ENCODE results near the gene NMT1.
"Not testable (repeated sequence)": the region's sequence is repeated elsewhere in the genome, so short reads cannot be mapped to it uniquely, and the experiment has no call there.

Gene NMT1

DNA sequence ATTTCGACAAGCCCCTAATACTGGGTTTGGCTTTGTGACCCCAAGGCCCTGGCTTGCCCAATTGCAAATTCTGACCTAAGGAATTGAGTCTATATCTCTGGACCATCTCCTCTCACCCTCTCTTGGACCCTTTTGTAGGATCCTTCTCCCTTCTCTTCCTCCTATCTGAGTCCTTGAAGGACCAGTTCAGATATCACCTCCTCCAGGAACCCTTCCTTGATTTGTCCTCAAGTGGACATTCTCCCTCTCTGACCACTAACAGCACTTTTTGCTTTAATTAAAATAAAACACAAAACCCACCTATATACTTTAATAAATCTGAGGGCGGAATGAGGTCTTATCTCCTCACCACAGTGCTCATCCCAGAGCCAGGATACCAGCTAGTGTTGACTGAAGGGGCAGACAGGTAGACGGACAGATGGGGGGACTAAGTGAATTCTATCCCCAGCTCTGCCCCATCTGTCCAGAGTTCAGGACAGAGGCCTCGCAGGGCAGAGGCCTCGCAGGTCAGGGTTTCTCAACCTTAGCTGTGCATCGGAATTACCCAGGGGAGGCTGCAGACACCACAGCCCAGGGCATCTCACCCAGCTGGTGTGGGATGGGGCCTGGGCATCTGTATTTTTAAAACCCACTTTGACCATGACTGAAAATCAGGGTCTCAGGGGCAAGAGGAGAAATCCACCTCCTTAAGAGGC is 62.1 kb downstream of the NMT1 start:
- DNase-seq, result no peak

DNA sequence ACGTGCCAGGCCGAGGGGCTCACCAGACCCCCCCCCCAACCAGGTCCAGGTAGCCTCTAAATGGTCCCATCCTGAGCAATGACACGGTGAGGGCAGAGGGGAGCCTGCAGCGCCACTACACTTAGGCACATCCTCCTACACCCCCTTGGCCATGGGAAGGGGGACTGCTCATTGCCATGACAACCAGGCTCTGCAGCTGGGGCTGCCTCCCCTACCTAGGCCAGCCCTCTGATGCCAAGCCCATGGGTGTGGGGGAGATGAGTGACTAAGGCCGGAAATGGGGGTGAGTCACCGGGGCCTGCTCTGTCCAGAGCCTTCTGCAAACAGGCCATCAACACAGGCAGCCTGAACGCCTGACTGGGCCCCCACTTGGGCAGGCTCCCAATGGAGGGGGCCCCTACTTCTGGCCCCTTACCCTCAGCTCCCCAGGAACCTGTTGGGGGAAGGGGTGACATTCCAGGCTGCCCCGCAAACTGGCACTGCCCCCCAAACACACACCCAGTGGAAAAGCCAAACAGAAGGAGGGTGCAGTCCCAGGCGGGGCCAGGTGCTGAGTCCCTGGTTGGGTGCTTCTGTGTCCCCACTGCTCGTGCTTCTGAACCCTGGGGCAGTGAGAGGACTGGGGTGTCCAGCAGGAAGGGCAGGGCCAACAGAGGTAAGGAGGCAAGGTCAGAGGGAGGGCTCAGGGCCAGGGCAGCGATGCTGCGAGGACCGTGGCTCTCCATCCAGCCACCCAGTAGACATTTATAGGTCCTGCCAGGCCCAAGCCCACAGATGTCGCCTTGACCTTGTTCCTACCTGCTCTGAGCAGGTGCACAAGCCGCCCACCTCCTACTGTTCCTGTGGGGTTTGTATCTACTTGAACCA is 63.0 kb downstream of the NMT1 start:
- no peak for DNase-seq

DNA sequence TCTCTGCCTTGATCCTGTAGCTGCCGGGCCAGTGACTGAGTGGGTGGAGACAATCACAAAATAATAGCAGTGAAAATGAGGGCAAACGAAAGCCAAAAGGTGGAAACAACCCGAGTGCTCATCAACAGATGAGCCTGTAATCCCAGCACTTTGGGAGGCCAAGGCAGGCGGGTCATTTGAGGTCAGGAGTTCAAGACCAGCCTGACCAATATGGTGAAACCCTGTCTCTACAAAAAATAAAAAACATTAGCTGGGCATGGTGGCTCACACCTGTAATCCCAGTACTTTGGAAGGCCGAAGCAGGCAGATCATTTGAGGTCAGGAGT is 63.6 kb downstream of the NMT1 start:
- DNase-seq, result not testable (repeated sequence)

DNA sequence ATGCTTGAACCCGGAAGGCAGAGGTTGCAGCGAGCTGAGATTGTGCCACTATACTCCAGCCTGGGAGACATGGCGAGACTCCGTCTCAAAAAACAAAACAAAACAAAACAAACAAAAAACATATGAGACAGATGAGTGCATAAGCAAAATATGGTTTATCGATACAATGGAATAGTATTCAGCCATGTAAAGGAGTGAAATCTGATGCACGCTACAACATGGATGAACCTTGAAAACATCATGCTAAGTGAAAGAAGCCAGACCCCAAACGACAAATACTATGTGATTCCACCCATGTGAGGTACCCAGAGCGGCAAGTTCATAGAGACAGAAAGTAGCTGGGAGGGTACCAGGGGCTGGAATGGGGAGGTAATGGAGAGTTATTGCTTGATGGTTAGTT is 64.4 kb downstream of the NMT1 start:
- DNase-seq, result no peak

DNA sequence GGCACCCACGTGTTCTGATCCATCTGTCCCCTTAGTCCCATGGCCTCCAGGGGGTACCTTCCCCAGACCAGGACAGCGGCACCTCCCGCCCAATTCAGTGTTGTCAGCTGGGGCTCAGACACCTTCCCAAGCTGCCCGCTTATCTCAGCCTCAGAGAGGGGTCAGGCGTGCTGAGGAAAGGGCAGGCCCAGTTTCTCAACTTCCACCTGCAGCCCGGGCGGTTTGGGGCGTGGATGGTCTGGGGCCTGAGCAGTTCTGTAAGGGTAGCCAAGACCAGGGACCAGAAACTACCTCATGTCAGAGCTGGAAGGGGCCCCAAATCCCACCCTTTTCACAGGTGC is 66.1 kb downstream of the NMT1 start:
- DNase-seq, result no peak

DNA sequence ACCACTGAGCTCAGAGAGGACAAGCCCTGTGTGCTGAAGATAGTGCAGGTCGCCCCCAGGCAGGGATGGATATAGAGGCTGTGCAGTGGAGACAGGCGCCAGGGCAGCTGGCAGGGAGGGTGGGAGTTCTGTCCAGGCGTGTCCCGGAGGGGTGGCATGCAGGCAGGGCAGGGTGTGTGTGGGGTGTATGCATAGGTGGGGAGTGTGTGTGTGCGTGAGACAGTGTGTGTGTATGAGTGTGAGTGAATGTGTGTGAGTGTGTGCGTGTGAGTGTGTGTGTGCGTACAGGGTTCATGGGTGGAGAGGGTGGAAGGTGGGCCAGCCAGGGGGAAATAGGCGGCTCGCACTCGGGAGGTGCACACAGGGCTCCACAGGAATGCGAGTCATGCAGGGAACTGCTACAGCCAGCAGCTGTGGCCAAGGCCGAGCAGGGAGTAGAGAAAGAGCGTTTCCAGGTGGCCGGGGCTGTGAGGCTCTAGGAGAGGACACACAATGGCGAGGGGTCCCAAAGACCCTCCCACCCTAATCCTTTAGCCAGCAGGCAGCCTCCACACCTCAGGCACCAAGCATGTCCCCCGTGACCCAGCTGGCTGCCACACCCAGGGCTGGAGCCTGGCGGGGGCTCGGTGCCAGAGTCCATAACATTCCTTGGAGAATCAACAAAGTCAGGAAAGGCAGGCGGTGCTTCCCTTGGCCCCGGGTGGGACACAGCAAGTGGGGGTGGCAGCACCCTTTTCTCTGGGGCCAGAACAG is 66.6 kb downstream of the NMT1 start:
- no peak for DNase-seq

DNA sequence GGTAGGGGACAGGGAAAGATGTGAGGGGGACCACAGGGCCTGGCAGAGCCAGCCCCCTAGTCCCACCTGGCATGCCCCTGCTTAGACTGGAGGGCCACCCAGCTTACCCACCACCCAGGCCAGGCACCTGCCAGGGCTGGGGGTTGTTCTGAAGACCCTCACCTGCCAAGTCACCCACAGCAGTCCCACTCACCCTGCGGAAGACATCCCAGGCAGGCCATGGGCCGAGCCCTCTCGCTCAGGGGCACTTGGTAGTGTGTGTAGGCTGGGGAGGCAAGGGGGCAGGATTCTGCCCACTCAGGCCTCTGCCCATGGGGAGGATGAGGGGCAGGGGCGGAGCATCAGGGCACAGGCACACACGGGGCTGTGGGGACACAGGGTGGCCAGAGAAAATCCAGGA is 67.2 kb downstream of the NMT1 start:
- DNase-seq, result no peak

DNA sequence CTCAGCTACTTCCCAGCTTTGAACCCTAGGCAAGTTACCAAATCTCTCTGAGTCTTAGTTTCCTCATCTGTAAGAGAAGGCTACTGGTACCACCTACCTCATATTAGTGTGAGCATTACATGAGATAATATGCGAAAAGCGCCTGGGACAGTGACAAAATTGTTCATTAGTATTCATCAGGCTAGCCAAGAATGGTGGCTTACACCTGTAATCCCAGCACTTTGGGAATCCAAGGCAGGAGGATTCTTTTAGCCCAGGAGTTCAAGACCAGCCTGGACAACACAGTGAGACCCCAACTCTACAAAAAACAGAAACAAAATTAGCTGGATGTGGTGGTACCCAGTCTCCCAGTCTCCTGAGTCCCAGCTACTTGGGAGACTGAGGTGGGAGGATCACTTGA is 67.9 kb downstream of the NMT1 start:
- no peak for DNase-seq

DNA sequence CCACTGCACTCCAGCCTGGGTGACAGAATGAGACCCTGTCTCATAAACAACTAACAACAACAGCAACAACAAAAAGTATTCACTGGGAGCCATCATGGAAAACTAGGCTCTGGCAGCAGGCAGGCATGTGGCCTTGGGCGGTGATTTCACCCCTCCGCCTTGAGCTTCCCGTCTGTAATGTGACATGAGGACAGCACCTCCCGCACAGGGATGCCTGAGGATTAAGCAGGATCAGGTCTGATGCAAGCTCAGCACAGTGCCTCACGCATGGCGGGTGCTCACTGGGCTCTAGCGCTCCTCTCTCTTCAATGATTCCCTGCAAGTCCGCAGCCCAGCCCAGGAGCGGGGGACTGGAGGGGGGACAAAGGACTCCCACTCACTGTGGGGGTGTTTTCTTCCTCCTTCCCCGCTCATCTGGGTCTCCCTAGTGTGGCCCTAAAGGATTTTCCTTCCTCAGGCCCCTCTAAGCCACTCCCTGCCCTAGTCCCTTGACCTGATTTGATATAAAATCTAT is 68.4 kb downstream of the NMT1 start:
- DNase-seq, result no peak

DNA sequence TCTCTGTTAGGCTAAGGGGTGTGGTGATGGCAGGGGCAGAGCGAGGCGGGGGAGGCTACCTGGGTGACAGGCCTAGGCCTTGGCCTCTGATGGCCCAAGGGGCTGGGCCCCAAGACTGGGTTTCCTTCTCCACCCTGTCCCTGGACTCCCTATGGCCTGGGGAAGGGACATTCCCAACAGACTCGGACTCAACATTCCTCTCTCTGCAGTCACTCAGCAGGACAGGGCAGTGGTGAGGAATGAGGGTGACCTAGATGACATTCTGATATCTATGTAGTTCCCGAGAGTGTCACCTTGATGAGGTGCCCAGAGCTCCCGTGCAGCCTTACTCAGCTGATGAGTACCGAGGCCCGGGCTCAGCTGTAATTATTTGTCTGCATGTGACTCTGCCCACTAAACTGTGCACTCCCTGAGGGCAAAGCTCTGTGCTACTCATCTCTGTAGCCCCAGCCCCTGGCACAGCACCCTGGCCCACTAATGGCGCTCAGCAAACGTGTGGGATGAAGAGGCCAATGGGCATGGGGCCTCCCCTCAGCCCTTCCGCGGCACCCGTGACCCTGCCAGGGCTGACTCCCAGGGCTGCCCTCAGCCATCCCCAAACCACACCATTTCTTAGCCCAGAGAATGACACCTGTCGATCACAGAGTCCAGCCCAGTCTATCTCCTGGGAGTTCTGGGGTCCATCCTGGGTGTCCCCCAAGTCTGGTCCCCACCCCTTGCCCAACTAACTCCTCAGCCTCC is 69.0 kb downstream of the NMT1 start:
- no peak for DNase-seq

DNA sequence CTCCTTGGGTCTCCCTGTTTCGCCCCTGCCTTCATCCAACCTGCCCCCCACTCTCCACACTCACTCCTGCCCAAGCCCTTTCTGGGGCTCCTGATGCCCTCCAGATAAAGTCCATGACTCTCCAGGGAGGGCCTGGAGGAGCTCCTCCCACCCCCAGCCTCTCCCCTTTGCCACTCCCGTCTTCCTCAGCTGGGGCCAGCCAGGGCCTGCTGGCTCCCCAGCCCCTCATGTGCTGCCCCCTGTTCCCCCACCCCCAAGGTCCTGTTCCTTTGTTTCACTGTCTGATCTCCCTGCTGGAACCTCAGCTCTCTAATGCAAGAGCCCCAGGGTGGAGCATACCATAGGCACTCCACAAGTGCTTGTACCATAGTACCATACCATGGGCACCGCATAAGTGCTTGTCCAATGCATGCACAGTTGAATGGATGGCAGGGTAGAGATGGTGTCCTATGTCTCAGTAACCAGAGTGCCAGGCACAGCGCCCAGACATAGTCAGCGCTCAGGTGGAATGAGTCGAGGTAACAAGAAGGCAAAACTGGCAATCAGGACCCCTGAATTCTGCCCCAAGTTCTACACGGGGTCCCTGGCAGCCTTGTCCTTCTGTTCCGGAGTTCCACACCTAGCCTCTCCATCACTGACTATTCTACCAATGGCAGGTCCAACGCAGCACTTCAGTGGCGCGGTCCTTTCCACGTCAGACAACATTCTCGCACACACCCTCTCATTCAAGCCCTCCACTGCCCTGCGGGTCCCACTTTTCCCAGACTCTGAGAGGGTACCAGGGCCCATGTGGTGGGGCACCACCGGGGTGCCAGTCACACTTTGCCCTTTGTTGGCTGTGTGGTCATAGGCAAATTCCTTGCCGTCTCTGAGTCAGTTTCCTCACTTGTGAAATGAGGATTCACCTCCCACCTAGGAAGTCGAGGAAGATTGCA is 69.8 kb downstream of the NMT1 start:
- DNase-seq, result no peak

DNA sequence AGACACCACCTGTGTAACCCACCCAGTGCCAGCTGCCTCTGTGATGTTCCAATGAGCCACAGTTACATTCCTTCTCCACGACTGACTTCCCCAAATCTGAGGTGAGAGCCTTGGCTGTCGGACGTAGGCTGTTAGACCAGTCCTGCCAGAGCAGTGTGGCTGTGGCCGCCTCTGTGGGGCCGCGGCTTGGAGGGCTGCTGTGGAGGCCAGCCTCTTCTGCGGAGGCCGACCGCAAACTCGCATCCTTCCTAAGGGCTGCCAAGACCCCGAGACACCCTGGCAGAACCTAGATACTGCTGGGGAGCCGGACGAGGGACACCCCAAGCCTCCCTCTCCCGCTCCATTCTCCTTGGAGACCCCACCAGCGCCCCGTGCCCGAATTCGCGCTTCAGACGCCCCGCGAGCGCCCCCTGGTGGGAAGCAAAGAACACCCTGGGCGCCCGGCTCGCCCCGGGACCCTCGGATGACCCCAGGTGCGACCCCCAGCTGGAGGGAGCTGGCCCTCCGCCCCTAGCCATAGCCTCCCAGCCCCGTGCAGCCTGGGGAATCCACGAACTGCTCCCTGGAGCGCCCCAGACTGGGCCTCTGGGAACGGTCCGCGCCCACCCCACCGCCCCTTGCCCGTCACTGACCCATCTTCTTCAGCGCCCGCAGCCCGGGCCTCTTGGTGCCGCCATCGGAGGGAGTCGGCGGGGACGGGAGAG is 70.7 kb downstream of the NMT1 start:
- peak; percentile 48 for DNase-seq

DNA sequence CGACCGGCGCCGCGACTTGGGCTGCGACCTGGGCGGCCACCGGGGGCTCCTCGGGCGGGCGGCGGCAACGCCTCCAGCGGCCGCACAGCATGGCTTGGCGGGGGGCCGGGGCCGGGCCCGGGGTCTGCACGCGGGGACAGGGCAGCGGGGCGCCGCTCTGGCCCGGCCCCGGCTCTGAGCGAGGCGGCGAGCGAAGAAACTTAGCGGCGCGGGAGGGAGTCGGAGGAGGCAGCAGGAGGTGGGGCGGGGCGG is 71.1 kb downstream of the NMT1 start, which contains the start of gene PLCD3:
PLCD3 (minus strand) TSS at position 196 of the 252 bp plus-strand sequence; CDS start at position 91, 105 bp downstream.
- no peak for DNase-seq

DNA sequence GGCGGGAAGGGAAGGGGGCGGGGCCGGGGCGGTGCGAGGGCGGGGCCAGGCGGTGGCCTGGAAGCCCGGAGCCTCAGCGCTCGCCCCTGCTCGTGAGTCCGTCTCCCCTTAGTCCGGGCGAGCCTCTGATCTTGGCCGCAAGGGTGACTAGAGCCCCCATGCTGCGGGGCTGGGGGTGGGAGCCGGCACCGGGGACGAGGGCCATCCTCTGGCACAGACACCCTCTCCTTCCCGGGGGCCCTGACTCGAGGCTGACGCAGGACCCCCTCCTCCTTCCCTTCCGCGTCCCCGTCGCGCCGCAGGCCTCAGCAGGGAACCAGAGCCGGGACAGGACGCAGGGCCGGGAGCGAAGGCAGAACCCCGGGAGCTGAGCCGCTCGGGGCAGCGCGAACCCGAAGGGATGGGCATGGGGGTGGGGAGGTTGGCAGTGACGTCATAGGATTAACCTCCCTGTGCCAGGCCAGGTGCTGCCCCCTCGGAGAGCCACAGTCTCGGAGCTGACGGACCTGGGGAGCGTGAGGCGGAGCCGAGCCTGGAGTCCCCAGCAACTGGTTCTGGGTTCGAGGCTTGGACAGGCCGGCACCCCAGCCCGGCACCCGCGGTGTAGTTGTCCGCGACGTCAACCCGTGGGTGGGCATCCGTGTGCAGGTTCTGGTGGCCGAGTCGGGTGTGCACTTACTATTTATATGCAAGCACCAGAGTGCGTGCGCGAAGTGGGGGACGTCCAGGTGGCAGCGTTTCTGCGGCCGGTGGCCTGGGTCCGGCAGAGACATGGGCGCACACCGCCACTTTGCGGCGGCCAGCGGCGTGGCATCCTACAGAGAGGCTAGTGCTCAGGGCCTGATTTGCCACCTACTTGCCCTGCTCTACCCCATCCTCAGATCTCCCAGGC is 71.7 kb downstream of the NMT1 start:
- DNase-seq, result peak; percentile 60

DNA sequence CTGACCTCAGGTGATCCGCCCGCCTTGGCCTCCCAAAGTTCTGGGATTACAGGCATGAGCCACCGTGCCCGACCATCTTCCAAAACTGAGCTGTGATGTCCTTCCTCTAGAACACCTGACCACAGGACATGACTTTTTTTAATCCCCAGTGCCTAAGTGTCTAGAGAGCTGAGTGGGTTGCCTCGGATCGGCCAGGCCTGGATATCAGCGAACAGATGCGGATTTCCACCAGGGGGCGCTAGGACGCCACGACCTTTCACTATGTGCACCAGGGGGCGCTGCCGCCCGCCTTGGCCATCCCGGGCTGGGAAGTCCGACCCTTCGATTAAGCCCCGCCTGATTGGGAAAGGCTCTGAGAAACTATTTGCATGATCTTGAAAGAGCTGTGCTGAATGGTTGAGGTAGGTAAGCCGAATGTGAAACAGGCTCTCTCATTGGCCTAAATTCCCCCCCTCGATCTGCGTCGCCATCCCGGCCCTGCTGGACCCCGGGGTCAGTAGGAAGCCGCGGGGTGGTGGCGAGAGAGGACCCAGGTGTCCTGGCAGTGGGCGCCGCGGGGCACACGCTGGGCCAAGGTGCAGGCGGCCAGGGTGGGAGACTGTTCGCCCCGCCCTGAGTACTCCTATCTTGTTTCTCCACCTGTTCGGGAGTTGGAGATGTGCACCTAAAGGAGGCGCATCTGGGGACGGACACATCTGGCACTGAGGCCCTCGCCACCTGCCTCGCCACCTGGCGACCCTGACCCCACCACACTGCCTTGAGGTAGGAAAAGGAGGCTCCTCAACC is 74.3 kb downstream of the NMT1 start, which contains the start of gene ACBD4:
ACBD4 (plus strand) TSS at position 496 of the 786 bp plus-strand sequence. CDS start 458 bp downstream, outside the sequence.
- peak; percentile 97 for DNase-seq

DNA sequence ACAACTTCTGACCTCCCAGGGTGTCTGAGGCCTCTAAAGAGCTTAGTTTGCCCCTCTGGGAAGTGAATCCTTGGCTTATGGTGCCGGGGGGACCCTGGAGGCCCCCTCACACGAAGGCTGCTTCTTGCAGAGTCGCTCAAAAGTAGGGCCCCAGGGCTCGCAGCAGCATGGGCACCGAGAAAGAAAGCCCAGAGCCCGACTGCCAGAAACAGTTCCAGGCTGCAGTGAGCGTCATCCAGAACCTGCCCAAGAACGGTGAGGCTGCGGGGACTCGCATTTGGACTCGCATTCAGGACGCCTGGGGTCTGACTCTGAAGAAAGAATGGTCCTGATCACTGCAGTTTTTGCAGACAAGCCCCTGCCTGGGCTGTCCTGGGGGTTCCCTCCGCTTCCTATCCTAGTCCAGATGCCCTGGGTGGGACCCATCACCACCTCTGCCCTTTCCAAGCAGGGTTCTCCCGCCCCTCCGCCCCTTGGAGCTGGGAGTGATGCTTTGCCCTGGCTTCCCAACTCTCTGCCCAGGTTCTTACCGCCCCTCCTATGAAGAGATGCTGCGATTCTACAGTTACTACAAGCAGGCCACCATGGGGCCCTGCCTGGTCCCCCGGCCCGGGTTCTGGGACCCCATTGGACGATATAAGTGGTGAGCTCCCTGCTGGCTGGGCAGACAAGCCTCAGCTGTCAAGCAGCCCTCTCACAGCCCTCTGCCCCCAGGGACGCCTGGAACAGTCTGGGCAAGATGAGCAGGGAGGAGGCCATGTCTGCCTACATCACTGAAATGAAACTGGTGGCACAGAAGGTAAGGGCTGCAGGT is 75.1 kb downstream of the NMT1 start:
- no peak for DNase-seq

DNA sequence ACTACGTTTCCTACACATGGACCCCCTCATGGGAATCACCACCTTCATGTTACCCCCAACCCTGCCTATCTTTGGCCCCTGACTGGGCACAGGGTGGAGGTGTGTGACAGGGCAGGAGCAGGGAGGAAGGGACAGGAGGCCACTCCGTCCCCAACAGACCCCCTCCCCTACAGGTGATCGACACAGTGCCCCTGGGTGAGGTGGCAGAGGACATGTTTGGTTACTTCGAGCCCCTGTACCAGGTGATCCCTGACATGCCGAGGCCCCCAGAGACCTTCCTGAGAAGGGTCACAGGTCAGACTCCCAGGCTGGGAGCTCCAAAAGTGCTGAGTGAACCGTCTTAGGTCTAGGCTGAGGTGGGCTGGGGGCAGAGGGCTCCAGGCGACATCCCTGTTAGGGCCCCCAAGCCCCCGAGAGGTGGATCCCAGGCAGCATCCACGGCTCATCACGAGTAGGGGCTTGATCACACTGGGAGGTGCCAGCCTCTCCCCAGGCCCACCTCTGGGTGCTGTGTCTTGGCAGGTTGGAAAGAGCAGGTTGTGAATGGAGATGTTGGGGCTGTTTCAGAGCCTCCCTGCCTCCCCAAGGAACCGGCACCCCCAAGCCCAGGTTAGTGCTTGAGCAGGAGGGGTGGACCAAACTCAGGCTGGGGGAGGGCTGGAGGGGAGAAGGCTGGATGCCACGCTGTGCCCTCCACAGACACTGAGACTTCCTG is 75.9 kb downstream of the NMT1 start:
- no peak for DNase-seq
